Medulla oblongata (tissue), 1 donor: ENCODE data around the gene PARP9.
"Not testable (repeated sequence)": the region's sequence is repeated elsewhere in the genome, so short reads cannot be mapped to it uniquely, and the experiment has no call there.

ENCODE experiments used
- DNase-seq: peaks from one replicate; pipeline ENCODE4 v3.0.0-alpha.2; 2015; ENCODE audit errors: extremely low spot score

The PARP9 gene

DNA sequence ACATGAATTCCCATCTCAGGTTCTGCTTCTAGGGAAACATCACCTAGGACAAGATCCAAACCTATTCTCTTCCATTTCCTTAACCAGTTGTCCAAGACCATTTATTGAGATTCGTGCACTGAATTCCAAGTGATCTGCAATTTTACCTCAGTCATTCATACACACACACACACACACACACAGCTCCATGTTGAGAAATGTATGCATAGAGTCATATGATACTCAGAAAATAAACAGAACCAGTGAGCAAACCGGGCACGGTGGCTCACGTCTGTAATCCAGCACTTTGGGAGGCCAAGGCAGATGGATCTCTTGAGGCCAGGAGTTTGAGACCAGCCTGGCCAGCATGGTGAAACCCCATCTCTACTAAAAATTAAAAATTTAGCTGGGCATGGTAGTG, 43.2 kb downstream of the PARP9 start:
- DNase-seq: no peak

DNA sequence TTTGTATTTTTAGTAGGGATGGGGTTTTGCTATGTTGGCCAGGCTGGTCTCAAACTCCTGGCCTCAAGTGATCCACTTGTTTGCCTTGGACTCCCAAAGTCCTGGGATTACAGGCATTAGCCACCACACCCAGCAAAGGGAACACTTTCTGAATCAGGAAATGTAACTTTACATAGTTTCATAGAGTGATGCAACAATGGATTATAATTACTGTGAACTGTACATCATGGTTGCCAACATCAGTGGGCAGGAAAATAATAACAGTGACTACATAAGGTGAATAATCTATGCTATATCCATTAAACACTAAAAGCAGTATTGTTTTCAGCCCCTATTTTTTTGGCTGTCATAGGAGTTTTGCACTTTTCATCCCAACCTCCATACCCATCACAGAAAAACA, 44.4 kb downstream of the PARP9 start:
- no peak for DNase-seq

DNA sequence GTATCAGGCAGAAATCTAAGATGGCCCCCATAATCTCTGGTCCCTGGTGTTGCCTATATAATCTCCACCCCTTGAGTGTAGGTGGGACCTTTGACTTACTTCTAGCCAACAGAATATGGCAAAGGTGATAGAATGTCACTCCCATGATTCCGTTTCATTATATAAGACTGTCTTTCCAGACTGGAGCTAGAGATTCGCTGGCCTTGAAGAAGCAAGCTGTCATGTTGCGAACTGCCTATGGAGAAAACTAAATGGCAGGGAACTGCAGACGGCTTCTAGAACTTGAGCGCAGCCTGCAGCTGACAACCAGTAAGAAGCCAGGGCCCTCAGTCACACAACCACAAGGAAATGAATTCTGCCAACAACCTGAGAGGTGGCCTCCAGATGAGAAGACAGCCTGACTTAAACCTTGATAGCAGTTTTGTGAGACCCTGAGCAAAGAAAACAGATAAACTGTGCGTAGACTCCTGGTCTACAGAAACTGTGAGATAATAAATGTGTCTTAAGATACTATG, 47.2 kb downstream of the PARP9 start:
- DNase-seq: no peak

DNA sequence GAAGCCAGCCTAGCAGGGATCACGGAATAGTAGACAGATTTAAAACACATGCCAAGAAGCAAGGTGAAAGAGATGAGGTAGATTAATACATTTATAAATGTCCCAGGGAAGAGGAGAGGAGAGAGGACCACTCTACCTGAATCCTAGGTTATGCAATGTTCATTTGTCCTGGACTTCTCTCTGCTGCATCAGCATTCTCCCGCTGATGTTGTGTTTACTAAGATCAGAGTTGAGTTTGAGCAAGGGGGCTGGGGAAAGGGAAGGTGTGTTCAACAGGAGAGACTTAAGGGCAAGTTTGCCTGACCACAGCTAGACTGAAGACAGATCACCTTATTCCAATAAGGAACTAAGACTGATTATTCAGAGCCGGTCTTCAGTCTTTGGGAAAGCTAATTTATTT, 48.2 kb downstream of the PARP9 start:
- DNase-seq: no peak

DNA sequence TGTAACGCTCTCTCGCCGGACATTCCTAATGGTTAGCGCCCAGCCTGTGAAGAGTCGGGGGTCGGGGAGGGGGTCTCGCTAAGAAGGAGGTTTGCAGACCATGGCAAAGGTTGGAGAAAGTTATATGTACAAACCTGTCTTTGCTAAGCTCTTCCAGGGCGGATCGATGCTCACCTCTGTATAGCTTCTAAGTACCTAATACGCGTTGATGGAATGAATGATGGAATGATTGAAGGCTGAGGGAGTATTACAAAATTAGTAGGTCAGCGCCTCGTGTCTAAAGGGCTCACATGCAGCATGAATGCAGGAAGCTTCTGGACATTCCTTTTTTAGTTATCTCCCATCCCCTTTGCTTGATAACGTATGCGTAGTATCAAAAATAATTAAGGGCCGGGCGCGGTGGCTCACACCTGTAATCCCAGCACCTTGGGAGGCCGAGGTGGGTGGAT, 49.1 kb downstream of the PARP9 start:
- DNase-seq: no peak

DNA sequence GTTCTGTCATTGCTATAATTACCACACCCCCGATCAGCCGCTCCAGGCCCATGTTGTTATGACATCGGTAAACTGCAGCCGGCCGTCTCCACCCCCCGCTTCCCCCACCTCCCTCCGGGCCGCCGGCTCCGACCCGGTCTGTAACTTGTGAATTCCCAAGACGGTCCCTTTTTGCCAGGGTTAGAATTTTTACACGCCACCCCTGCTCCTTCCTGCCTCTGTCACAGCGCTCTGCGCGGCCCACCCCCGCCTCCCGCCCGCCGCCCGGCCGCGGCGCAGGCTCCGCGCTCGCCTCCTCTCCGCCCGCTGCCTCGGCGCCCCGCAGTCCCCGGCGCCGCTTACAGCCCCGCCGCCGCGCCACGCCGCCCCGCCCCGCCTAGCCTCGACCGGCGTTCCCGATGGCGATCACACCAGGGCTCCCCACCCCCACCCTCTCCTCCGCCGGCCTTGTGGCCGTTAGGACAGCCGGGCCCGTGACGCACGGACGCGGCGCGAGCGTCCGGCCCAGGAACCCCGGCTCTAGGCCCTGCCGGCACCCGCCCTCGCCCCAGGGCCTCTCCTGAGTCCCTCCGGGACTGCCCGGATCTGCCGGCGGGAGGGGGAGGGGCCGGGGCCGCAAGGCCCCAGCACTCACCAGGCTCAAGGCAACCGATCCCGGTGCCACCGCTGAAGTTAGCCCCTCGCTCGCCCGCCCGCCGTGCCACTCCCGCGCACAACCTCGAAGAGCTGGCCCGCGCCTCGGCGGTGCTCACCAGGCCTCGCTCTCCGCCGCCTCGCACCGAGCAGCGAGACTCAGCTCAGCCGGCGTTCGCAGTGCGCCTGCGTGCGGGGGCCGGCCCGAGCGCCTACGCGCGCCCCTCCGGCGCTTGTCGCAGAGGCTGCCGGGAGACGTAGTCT, 49.7 kb downstream of the PARP9 start, which contains the start of gene KPNA1:
KPNA1 (minus strand) TSS at position 817 of the 897 bp plus-strand sequence. CDS start 18,374 bp downstream, outside the sequence.
- peak; percentile 92 for DNase-seq

DNA sequence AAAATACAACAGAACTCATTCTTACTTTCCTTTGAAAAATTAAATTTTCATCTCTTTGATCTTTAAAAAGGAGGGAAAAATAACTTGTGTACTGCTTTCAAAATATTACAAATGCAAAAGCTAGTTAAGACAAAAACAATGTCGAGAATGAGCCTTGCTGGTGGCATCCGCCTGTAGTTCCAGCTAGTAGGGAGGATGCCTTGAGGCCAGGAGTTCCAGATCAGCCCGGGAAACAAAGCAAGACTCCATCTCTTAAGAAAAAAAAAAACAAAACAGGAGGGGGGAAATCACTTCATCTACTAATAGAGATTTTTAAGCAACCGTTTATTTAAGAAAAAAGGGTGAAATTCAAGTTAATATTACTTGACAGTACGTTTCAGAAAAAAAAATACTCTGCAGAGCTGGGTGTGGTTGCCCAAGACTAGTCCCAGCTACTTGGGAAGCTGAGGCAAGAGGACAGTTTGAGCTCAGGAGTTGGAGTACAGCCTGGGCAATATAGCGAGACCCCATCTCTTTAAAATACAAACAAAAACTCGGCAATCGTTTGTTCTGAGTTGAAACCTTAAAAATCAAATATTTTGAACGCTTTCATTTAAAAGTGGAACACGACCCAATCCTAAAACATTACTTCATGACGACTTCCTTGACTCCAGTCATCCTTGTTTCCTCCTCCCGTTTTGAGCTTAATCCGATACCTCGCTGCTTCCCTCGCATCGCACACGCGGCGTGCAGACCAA, 50.5 kb downstream of the PARP9 start:
- no peak for DNase-seq

DNA sequence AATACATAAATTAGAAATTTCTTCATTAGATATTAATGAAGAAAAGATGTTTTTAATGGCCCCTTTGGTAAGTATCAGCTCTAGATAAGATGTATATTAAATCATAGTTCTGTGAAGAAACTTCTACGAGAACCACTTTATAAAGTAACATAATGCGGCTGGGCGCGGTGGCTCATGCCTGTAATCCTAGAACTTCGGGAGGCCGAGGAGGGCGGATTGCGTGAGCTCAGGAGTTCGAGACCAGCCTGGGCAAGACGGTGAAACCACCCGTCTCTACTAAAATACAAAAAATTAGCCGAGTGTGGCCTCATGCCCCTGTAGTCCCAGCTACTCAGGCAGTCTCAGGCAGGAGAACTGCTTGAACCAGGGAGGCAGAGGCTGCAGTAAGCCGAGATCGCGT, 51.8 kb downstream of the PARP9 start:
- DNase-seq: no peak

DNA sequence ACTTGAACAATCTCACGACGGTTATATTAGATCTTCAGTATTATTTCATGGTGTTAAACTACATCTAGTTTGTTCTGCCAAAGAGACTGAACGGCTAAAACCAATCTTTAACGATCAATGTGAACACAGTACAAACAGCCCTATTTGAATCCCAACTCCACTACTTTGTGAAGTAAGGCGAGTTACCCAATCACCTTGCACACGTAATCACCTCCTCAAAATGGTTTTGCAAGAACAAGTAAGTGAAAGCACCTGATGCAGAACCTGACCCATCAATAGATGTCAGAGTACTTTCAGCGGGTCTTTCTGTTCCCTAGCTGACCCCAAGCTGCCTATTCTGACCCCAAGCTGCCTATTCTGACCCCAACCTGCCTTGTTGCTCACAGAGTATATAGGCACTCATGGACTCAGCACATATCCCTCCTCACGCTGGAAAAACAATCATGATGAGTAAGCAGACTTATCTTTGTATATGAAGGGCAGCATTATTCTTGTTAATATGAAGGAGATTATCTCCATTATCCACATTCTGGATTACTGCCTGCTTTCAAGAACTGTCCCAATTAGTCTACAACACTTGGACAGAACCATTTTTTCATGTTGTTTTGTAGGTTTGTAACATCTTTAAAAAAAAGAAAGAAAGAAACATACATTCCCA, 53.1 kb downstream of the PARP9 start:
- DNase-seq: no peak

DNA sequence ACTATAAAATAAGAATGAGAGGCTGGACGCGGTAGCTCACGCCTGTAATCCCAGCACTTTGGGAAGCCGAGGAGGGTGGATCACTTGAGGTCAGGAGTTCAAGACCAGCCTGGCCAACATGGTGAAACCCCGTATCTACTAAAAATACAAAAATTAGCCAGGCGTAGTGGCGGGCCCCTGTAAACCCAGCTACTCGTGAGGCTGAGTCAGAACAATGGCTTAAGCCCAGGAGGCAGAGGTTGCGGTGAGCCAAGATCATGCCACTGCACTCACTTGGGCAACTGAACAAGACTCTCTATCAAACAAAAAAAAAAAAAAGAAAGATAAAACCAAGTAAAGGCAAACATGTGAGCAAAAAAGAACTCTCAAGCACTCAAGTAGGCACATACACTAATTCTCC, 55.2 kb downstream of the PARP9 start:
- not testable (repeated sequence) for DNase-seq

DNA sequence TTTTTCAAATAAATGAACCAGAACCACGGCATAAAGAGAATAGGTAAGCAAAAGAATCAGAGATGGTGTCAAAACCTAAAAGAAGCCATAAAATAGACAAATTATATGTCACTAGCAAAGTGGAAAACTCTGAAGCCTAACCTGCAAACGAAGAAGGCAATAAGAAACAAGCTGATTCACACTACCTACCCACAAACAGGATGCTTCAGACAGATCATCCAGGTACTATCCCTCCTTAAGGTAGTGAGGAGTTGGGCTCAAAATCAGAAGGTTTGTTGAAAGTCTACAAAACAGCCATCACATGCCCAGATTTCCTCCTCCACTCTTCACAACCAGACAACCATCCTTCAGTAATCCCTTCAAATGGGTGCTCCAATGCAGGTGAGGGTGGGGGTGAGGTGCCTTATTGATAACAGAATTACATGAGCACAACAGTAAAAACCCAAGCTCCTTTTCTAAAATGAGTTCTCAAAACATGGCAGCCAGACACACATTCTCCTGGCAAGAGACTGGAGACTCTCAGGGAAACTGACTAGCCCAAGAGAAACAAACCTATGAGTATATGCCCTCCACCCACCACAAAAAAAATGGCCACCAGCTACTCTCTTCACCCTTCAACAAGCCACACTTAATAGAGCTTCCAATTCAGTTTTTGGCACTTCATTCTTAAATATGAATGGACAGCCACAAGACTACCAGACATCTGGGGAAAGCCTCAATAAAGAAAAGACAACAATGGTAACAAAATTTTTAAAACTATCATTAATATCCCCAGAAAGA, 55.8 kb downstream of the PARP9 start:
- no peak for DNase-seq

DNA sequence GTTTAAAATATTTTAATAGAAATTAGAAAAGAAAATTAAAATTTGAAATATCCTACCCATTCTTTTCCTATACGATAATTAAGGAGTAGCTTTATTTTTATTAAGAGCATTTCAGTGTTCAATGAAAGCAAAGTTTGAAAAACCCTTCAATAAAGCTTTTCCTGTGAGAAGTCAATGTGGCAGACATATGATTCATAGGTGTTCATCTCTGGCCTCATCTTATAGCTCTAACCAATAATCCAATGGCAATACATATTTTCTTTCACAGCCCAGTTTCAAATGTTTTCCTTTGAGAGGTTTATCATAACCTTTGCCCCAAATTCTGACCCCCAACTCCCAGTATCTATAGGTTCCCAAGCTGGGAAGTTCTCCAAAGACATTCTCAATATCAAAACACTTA, 57.6 kb downstream of the PARP9 start:
- DNase-seq: no peak

DNA sequence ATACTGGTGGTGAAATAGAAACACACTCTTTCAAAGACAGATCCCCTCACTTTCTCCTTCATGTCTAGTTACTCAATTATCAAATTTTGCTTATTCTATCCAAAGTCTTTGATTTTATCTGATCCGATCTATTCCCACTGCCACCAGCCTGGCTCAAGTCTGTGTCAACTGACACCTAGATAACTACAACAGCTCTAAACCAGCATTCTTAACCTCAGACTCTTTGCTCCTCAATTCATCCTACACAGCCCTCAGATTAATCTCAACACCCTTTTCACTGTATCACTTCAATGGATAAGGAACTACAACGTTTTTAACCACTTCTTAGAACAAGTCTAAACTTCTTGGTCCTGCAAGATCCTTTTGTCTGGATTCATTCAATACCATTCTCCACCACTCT, 58.4 kb downstream of the PARP9 start:
- no peak for DNase-seq

DNA sequence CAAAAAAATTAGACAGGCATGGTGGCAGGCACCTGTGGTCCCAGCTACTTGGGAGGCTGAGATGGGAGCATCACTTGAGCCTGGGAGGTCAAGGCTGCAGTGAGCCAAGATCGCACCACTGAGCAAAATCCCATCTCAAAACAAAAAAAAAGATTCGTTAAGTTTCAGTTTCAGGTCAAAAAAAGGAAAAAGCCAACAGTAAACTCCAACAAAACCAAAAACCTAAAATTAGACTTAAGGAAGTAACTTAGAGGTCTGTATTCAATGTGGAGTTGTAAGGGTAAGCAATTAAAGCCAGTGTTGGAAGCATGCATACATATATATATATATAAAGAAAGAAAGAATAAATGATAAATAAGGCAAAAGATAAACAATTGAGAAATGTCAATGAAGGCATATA, 61.2 kb downstream of the PARP9 start:
- DNase-seq: no peak

DNA sequence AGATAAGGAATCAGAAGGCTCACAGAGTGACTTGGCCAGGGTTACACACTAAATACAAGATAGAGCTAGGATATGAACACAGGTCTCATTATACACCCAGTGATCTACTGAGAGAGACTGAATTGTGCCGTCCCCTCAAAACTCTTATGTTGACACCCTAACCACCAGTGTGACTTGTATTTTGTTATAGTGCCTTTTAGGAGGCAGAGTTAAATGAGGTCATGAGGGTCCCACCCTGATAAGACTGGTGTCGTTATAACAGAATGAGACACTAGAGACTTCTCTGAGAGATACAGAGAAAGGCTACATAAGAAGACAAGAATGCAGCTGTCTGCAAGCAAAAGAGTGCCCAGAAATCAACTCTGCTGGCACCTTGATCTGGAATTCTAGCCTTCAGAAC, 62.0 kb downstream of the PARP9 start:
- DNase-seq: no peak

DNA sequence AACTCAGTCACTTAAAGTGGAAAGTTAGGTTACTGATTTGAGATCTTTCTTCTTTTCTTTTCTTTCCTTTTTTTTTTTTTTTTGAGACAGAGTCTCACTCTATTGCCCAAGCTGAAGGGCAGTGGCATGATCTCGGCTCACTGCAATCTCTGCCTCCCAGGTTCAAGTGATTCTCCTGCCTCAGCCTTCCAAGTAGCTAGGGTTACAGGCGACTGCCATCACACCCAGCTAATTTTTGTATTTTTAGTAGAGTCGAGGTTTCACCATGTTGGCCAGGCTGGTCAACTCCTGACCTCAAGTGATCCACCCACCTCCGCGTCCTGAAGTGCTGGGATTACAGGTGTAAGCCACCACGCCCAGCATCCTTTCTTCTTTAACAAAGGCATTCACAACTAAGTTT, 63.1 kb downstream of the PARP9 start:
- DNase-seq: not testable (repeated sequence)

DNA sequence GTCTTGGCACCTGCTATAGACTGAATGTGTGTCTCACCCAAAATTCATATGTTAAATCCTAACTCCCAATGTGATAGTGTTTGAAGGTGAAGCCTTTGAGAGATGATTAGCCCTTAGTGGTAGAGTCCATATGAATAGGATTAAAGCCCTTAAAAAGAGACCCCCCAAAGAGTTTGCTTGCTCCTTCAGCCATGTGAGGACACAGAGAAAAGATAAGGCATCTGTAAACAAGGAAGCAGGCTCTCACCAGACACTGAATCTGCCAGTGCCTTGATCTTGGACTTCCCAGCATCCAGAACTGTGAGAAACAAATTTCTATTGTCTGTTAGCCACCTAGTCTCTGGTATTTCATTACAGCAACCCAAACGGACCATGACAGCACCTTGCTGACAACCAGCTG, 65.9 kb downstream of the PARP9 start:
- no peak for DNase-seq

DNA sequence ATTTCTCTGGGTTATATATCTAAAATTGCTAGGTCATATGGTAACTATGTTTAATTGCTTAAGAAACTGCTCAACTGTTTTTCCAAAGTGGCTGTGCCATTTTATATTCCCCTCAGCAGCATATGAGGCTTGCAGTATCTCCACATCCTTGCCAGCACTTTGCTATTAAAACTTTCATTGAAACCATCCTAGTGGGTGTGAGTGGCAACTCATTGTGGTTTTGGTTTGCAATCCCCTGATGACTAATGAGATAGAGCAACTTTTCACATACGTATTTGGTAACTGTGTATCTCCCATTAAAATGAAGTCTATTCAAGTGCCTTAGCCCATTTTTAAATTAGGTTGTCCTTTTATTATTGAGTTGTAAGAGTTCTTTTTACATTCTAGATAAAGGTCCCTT, 66.7 kb downstream of the PARP9 start:
- DNase-seq: no peak

DNA sequence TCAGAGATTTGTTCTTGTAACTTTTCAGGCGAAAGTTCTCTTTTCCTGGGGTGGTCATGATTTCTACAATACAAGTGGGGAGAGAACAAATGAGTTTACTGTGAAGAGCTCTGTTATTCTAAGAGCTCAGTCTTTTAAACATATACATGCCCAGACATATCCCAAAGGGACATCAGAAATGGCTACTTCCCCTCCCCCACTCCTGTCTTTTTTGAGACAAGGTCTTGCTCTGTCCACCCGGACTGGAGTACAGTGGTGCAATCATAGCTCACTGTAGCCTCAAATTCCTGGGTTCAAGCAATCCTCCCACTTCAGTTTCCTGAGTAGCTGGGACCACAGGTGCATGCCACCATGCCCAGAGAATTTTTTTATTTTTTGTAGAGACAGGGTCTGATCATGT, 67.6 kb downstream of the PARP9 start:
- DNase-seq: no peak

DNA sequence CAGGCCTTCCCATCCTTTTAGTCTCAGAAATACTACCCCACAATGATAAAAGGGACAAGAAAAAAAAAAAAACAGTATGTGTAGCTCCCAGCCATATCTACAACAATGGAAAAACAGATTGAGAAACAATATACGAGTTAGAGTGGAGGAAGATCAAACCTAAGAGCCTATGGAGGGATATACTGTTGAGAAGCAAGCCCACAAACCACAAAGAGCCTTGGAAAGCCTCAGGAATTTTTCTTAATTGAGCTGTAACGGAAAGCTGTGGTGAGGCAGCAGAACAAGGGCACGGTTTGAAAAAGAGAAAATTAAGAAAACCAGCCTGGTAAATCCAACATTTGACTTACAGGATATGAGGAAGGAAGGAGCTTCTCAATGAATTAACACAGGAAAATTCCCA, 70.8 kb downstream of the PARP9 start:
- DNase-seq: no peak

DNA sequence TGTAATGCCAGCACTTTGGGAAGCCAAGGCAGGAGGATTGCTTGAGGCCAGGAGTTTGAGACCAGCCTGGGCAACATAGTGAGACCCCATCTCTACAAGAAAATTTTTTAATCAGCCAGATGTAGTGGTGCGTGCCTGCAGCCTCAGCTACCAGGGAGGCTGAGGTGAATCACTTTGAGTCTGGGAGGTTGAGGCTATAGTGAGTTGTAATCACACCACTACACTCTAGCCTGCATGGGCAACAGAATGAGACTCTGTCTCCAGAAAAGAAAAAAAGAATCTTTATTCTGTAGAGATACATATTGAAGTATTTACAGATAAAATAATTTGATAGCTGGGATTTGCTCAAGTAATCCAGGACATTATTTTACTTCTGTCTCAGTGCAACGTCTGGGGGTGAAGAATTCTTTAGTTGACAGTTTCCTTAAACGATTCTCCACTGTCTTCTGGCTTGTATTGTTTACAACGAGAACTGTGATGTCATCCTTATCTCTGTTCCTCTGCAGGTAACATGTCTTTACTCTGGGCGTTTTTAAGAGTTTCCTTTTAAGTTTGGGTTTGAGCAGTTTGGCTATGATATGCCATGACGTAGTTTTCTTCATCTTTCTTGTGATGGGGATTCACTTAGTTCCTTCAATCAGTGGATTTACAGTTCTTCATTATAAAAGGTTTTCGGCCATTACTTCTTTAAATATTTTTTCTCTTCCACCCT, 75.7 kb downstream of the PARP9 start:
- DNase-seq: no peak
